SU-DHL-6 (cell line): ENCODE results near the gene MYT1.

Source experiments
- H2AFZ ChIP-seq: fragments of 200-600 bp; sonication (generic); 2 replicates; pipeline ENCODE4 v1.6.1; 2014; ENCODE audit warnings: low read depth, mild to moderate bottlenecking, moderate library complexity, mixed read lengths, antibody characterized with exemption, low read length; ENCODE audit not compliant: severe bottlenecking
- H3F3A ChIP-seq: fragments of 200-600 bp; shearing (Covaris generic); 2 replicates; pipeline ENCODE4 v1.6.0; 2016; ENCODE audit warnings: antibody characterized with exemption, mild to moderate bottlenecking; ENCODE audit not compliant: insufficient read depth
- H3K27ac ChIP-seq: fragments of 200-600 bp; sonication (generic); 2 replicates; pipeline ENCODE4 v1.5.1; 2016; ENCODE audit warnings: low read depth, mild to moderate bottlenecking, low read length, moderate library complexity, mixed read lengths
- H3K27me3 ChIP-seq: fragments of 200-600 bp; sonication (generic), shearing (Covaris generic); 2 replicates; pipeline ENCODE4 v1.6.0; 2014; ENCODE audit warnings: mild to moderate bottlenecking, low read length
- H3K36me3 ChIP-seq: fragments of 200-600 bp; sonication (generic); 2 replicates; pipeline ENCODE4 v1.6.1; 2014; ENCODE audit warnings: mild to moderate bottlenecking, low read length, mixed read lengths
- H3K4me2 ChIP-seq: fragments of 300-600, 200-600 bp; shearing (Covaris generic), sonication (generic); 2 replicates; pipeline ENCODE4 v1.6.0; 2014; ENCODE audit warnings: low read length, low read depth, mild to moderate bottlenecking; ENCODE audit not compliant: poor library complexity, severe bottlenecking
- H3K4me3 ChIP-seq: fragments of 200-600 bp; sonication (generic); 2 replicates; pipeline ENCODE4 v1.5.1; 2014; ENCODE audit warnings: antibody characterized with exemption, low read length, mild to moderate bottlenecking, mixed read lengths; ENCODE audit not compliant: insufficient read depth, poor library complexity, severe bottlenecking
- H3K79me2 ChIP-seq: fragments of 200-600 bp; sonication (generic); 2 replicates; pipeline ENCODE4 v1.6.1; 2014; ENCODE audit warnings: mild to moderate bottlenecking, low read length, moderate library complexity; ENCODE audit not compliant: insufficient read depth
- H3K9ac ChIP-seq: fragments of 200-600 bp; sonication (generic); 2 replicates; pipeline ENCODE4 v1.7.0; 2014; ENCODE audit warnings: mild to moderate bottlenecking, low read length
- H3K9me2 ChIP-seq: fragments of 200-600 bp; sonication (generic); replicated peaks from 2 replicates; pipeline ENCODE4 v1.6.1; 2014; ENCODE audit warnings: low read length; ENCODE audit not compliant: insufficient read depth
- H3K9me3 ChIP-seq: fragments of 200-600 bp; sonication (generic); 2 replicates; pipeline ENCODE4 v1.6.1; 2014; ENCODE audit warnings: low read length, mixed read lengths; ENCODE audit not compliant: insufficient read depth
- H4K20me1 ChIP-seq: fragments of 200-600 bp; sonication (generic); 2 replicates; pipeline ENCODE4 v1.6.1; 2014; ENCODE audit warnings: low read depth, mild to moderate bottlenecking, antibody characterized with exemption, low read length, moderate library complexity, mixed read lengths
- CTCF ChIP-seq: fragments of 200-600 bp; sonication (generic); IDR thresholded peaks from one replicate; pipeline ENCODE4 v1.5.1; 2017; ENCODE audit warnings: antibody characterized with exemption, mild to moderate bottlenecking, low read length, moderate library complexity; ENCODE audit not compliant: insufficient read depth, poor library complexity, severe bottlenecking
- EZH2phosphoT487 ChIP-seq: fragments of 200-600 bp; sonication (generic), shearing (Covaris generic); conservative IDR thresholded peaks from 2 replicates; pipeline ENCODE4 v1.6.1; 2018; ENCODE audit warnings: mild to moderate bottlenecking, antibody characterized with exemption, low read length, moderate library complexity, mixed read lengths

MYT1 gene

DNA sequence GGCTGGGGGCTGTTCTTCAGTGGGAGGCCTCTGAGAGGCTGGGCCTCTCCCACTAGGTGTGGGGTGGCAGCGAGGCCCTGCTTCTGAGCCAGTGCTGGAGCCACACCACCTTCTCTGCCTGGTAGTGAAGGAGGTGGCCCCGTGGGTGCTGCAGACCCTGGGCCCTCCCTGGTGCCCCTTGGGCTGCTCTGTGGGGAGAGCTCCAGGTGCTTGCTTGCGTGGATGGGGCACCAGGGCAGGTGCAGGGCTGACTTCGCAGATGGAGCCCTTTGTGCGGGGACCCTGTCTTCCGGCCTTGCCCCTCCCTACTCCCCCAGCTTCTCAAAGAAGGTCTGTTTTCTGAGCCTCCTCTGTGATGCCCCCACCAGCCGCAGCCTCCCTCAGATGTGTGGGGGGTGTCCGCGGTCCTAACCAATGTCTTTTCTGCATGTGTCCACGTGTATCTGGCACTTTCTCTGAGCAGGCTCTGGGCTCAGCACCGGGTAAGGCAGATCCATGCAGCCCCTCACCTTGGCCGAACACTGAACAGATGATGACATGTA is 17.2 kb upstream of the MYT1 start:
- Histone ChIP-seq H2AFZ (no peak overlapping the region), H3K36me3 (no peaks in the 10 kb centered on the region), H3K9ac (no peak overlapping the region), H3K9me3 (peaks cover 21% of the 10 kb centered on the region), H4K20me1 (no peaks in the 10 kb centered on the region), H3K4me3 (no peak overlapping the region), H3F3A (no peaks in the 10 kb centered on the region), H3K27me3 (no peaks in the 10 kb centered on the region), H3K27ac (no peak overlapping the region), H3K79me2 (no peaks in the 10 kb centered on the region), H3K9me2 (no peaks in the 10 kb centered on the region), H3K4me2 (no peak overlapping the region)
- TF ChIP-seq CTCF (no peak), EZH2phosphoT487 (no peak)

DNA sequence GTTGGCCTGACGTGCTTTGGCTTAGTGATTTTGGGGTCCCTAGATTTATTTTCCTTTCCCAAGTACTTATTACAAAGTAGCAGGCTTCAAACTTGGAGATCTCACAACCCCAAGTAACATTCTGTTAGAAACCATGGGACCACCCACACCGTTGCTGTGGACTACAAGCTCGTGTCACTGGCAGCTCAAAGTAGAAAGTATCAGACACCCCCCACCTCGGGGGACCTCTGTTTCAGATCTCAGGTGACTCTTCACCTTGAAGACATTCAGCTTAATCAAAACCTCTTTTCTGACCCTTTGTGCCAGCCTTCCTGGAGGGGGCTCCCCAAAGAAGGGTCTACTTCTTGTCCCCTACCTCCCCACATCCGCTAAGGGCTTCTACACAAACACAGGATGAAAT is 15.7 kb upstream of the MYT1 start:
- no peaks in the 10 kb centered on the region for H3F3A ChIP-seq
- no peaks in the 10 kb centered on the region for H3K79me2 ChIP-seq
- no peak overlapping the region for H3K9ac ChIP-seq
- H3K4me3 ChIP-seq: no peak overlapping the region
- H2AFZ ChIP-seq: no peak overlapping the region
- no peaks in the 10 kb centered on the region for H3K36me3 ChIP-seq
- H3K27me3 ChIP-seq: no peaks in the 10 kb centered on the region
- H4K20me1 ChIP-seq: no peaks in the 10 kb centered on the region
- TF ChIP-seq CTCF (no peak), EZH2phosphoT487 (no peak)
- no peaks in the 10 kb centered on the region for H3K9me2 ChIP-seq
- no peak overlapping the region for H3K4me2 ChIP-seq
- H3K27ac ChIP-seq: no peak overlapping the region
- peaks cover 21% of the 10 kb centered on the region for H3K9me3 ChIP-seq

DNA sequence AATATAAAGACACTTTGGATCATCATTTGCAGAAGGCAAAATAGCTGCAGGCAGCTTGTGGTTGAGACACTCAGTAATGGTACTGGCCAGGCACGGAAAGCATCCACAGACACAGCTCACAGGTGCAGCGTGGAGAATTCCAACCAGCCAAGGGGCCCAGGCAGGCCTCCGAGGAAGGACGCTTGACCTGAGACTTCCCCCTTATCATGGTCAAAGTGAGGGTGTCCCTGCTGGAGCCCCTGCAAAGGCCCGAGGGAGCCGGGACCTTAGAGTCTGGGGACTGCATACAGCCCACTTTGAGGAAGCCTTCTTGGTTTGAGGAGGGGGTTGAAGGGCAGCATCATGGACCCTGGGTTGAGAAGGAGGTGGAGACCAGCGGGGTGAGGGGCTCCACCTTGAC is 15.1 kb upstream of the MYT1 start:
- Histone ChIP-seq H3F3A (no peaks in the 10 kb centered on the region), H3K9me3 (peaks cover 19% of the 10 kb centered on the region), H3K4me2 (no peak overlapping the region), H3K27ac (no peak overlapping the region), H3K27me3 (no peaks in the 10 kb centered on the region), H2AFZ (no peak overlapping the region), H3K4me3 (no peak overlapping the region), H3K36me3 (no peaks in the 10 kb centered on the region), H4K20me1 (no peaks in the 10 kb centered on the region), H3K79me2 (no peaks in the 10 kb centered on the region), H3K9ac (no peak overlapping the region), H3K9me2 (no peaks in the 10 kb centered on the region)
- TF ChIP-seq CTCF (no peak), EZH2phosphoT487 (no peak)
